ENCODE measurements around the gene MAPKBP1.

MAPKBP1 gene

DNA sequence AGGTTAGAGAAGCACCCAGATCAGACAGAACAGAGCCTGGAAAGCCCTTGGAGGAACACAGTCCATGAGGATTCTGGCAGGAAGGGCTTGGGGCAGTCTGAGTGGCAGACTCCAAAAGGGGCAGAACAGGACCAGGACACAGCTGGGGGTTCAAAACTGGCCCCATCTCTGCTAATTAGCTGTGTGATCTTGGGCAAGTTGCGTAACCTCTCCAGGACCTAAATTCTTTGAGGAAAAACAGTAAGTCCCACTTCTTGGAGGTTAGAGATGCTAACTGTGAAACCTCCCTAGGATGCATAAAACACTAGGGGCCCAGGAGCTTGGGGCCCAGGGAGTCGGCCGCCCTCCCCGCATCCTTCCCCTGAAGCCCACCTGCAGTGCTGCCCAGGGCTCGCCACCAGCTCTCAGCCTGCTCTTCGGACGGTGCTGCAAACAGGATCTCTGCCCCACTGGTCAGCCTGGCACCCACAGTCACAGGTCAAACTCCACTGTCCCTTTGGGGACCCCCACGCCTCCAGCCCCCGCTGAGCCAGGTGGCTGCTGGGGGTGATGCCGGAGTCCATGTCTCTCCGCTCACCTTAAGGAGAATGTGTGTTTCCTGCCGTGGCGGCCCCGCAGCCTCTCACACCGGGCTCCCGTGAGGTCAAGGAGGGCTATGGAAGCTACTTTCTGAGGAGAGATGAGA is 76.3 kb downstream of the MAPKBP1 start:
- DNase-seq: no peak

DNA sequence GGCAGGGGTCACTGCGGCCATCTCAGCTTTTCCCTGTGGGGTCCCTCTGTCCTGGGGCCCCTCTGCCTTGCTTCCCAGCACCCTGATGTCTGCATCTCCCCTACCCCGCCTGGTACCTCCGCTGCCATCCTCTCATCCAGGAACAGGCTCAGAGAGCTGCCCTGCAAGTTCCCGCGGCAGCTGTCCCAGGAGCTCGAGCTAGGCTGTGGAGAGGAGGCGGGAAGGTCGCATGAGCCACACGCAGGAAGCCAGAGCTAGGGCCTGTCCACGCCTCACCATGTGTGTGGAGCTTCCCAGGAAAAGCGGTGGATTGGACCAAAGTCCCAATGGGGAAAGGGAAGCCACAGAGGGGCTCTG is 76.9 kb downstream of the MAPKBP1 start:
- DNase-seq: no peak

DNA sequence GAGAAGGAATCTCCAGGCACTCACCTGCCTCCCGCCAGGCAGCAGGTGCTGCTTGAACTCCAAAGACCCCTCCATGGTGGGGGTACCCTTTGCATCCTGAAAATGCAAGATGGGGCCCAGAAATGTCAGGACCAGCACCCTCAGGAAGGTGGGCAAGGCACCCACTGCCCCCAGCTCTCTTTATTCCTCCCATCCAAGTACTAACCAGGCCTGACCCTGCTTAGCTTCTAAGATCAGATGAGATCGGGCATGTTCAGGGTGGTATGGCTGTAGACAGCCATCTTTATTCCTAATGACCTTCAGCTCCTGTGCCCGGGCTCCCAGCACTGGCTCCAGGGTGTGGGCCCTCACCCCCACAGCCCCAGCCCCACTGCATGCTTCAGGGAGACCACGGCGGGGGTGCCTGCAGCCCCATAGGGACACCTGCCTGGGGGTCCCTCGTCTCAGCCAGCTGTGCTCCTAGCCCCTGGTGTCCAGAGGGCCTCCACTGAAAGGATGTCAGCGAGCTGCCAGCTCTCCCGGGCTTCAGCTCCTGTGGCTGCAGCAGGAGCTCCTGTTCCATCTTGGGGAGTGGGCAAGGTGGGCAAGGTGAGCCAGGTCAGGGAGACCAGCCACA is 77.6 kb downstream of the MAPKBP1 start:
- DNase-seq: no peak

DNA sequence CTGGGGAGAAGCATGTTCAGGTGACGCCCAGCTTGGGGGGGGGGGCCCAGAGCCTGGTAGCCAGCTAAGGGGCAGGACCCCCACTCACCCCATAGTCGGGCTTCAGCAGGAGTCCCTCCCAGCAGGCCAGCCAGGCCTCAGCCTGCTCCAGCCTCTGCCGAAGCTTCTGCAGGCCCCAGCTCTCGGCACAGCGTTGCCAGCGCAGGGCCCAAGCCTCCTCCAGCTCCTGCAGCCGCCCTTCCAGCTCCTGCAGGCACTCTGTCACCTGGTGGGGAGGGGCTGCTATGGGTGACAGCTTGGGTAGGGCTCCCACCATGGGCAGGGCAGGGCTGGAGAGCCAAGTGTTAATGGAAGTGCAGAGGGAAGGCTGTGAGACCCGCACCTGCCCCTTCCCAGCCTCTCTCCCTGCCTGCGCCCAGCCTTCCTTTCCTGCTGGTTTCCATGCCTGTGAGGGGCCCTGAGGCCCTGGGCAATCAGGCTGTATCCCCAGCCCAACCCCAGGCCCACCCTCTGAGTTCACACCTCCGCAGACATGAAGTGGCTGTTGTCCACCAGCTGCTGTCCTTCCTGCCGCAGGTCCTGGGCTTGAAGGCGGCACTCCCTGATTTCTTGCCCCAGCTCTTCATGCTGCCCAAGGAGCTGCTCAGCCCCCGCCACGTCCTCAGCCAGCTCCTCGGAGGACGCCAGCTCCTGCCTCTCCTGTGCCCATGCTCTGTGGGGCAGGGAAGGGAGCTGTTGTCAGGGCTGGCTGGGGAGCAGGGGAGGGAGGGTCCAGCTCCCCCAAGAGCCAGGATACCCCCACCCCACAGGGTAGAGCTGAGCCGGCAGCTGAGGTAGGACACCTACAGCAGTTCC is 78.7 kb downstream of the MAPKBP1 start:
- no peak for DNase-seq

DNA sequence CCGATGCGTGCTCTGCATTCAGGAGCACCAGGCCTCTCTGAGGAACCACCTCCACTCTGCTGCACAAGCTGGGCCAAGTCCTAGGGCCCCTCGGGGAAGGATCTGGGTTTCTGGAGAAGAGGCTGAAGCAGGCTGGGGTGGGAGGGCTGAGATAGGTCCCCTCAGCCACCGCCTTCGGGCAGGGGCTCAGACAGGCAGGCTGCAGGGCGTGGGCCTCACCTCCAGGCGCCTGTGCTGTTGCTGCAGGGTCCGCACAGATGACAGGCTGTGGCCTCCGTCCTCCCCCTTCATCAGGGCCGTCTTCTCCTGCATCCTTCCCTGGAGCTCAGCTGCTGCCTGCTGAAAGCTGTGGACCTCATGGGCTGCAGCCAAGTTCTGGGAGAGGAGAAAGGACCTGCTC is 79.5 kb downstream of the MAPKBP1 start:
- no peak for DNase-seq

DNA sequence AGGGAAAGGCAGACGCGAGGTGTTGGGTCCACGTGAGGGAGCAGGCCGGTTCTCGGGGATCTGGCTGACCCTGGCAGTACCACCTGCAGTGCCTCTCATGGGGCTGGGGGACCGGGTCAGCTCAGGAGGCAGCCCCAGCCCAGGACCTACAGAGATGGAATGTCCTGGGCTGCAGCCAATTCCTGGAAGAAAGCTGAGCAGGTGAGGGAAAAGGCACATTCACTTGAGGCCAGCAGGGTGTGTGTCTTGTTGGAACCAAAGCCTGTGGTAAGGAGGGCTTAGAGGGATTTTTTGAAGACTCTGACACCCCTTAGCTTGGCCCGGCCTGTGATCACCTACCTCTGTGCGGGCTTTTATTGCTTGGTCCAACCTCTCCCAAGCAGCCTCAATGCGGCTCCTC is 80.2 kb downstream of the MAPKBP1 start:
- no peak for DNase-seq

DNA sequence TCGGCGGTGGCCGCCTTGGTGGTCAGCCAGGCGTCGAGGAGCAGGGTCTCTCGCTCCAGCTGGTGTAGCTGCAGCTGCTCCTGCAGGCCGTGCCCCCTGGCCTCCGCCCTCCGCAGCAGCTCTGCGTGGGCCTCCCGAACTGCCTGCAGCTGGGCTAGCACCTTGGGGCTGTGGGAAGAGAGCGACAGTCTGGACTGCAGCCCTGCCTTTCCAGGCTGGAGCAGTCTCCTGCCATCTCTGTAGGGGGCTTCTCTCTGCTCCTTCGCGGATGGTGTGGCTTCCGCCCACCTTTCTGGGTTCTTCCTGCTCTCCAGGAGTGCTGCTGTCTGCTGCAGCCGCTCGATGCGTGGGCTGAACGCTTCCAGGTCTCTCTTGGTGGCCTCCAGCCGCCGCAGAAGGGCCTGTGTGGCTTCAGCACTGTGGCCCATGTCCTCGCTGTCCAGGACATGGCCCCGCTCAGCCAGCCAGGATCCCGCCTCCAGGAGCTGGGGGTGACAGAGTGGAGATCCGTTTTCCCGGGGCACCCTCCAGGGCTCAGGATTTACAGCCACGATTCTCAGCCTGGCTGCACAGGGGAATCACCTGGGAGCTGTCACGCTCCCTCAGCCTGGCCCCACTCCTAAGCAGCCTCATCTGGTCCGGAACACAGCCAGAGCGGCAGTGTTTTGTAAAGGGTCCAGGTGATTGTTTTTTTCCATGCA is 81.1 kb downstream of the MAPKBP1 start:
- no peak for DNase-seq

DNA sequence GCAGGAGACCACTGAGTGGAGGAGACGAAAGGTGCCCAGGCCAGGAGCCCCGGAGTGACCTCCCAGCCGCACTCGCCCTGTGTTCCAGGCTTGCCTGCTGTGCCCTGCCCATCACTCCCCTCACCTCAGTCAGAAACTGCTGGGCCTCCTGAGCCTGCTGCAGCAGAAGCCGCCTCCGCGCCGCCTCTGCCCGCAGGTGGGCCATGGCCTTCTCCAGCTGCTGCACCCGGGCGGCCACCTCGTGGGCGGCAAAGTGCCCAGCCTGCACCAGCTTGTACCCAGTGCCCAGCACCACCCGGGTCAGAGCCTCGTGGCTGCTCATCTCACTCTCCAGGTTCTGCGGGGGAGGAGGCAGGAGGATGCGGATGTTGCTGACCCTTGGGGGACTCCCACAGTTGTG is 82.0 kb downstream of the MAPKBP1 start:
- DNase-seq: no peak

DNA sequence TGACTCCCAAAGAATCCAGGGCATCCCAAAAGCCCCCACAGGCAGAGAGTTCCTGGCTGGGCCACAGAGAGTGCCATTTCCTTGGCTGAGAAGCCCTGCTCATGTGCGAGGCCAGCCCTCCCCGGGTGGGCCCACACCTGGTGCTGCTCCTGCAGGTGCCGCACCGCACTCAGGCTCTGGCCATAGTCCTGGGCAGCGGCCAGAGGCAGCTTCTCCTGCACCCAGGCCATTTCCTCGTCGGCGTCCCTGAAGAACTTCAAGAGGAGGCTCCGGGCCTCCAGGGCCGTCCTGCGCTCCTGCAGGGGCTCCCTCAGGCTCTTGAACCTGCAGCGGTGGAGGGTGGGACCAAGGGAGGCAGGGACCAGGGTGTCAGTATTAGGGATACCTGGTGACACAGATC is 82.4 kb downstream of the MAPKBP1 start:
- DNase-seq: no peak

DNA sequence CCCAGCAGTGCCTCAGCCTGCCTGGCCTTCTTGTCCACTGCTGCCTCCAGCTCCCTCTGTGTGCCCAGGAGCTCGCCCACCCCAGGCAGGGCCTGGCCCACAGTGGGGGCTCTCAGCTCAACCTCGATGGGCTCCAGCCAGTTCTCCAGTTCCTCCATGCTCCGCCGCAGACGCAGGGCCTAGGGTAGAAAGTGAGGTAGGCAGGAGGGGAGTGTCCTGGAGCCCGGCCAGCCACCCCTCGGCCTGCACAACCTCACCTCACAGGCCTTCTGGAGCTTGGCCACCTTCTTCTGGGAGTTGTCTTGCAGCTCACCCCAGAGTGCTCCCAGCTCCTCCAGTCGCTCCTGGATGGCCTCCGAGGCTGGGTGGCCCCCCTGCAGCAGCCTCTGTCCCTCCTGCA is 83.0 kb downstream of the MAPKBP1 start:
- DNase-seq: no peak

DNA sequence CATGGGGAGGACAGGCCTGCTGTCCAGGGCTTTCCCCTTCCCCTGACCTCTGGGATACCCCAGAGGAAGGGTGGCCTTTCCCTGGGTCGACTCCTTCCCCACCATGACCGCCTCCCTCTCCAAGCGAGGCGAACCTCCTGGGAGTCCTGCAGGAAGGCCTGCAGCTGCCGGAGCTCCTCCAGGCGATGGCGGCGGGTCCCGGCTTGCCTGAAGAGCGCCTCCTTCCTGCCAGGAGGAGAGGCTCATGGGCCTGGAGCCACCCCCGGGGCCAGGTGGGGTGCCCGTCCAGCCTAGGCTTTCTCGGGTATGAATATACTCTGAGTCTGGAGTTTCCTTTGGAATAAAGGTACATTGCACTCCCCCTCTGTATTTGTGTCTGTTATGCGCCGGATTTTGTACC is 84.5 kb downstream of the MAPKBP1 start:
- no peak for DNase-seq

DNA sequence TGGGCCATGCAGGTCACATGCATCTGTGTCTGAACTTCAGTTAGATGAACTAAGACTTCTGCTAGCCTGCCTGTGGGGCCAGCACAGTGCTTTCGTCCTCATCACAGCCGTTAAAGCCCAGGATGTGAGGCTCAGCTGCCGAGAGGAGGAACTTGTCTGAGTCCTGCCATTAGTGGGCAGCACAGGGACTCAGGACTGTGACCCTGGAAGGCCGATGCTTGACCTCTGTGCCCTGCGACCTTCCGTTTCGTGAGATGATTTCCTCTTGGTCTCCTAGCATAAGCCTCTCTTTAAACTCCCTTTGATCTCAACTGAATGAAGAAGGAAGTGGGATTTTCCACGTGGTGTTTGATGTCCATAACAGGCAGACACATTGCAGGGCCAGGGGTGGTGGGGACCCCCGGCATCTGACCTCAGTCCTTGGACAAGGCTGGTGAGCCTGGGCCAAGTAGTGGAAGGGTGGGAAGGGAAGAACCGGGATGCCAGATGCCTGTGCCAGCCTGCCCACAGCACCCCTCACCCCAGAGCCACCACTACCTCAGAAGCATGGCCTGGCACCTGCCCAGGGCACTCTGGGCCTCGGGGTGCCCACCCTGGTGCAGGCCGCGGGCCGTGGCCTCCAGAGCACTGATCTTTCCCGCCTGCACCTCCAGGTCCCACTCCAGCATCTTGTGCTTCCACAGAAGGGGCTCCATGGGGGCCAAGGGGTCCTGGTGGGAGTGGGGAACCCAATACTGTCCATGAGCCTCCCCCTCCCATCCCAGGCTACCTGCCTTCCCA is 86.0 kb downstream of the MAPKBP1 start:
- DNase-seq: no peak

DNA sequence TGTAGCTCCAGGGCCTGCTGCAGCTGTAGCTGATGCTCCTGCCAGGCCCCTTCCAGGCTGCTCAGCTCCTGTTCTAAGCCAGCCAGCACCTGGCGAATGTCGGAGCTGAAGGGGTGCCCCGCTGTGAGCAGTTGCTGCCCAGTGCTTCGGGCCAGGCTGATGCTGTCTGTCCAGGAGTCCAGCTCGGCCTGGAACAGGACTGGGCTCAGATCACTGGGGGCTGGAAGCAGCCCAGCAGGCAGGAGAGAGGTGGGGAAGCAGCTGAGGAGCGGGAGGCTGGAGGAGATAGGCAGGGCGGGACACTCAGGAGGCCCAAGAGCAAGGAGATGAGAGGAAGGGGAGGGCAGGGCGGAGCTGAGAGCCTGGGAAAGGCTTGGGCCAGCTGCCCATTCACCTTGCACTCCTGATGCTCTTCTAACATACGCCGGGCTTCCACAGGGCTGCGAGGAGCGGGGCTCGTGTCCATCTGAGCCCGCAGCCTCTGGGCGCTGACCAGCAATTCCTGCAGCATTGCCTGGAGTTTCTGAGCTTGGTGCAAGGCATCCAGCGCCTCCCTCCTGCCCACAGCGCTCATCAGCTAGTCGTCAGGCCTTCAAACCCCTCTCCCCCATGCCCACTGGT is 87.6 kb downstream of the MAPKBP1 start:
- DNase-seq: no peak

DNA sequence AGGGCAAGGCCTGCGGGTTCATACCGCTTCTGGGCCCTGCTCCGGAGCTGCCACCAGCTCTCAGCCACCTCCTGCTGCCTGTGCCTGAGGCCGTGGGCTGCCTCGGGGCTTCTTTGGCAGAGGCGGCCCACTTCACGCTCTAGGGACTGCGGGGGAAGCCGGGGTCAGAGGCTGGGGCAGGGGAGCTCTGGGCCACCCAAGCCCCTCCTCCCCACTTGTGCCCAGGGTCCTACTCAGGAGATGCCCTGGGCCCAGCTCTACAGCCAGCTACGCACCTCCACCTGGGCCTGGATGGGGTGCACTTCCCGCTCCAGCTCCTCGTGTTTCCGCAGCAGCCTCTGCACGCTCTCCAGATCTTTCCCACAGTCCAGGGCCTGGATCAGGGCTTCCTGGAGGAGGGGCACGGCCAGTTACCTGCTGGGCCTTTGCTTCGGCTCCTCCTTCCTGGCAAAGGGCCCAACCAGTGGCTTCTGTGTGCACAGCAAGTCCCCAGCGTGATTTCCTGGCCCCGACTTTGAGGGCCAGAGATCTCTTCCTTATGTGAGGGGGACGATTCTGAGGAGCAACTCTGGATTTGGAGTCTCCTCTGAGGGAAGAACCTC is 88.3 kb downstream of the MAPKBP1 start:
- DNase-seq: no peak

DNA sequence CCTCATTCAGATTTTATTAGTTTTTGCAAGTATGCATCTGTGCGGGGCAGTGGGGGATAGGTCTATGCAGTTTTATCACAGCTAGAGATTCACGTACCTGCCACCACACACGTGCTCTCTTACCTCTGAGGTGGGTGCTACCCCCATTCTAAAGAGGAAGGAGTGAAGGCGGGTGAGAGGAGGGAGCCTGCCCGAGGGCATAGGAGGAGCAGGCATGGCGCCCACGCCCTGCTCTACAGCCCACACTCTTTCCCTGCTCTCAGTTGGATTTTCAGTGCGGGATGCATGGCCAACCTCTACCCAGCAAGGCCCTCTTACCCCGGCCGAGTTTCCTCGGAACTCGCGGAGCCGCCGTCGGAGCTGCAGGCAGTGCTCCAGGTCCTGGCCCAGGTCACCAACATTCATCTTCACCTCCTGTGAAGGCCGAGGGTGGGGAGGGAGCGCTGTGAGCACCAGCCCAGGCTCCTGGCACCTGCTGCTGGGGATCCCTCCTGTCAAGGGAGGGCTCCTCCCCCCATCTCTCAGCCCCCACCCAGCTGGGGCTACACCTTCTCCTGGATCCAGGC is 91.3 kb downstream of the MAPKBP1 start:
- no peak for DNase-seq

DNA sequence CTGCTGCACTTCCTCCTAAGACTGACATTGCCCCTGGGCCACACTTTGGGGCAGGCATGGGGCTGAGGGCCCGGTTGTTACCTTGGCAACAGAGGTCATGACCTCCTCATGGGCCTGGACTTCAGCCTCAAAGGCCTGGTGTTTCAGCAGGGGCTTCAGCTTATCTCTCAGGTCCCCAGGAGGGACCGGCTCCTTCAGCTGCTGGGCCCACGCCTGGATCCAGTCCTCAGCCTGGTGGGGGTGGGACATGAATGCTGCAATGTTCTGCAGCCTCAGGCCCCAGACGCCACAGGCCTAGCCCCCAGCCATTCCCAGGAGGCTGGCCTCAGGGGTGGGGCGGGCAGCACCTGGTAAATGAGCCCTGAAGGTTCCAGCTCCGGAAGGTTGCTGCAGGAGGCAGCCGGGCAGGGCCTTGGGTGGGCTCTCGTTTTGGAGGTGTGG is 92.0 kb downstream of the MAPKBP1 start:
- no peak for DNase-seq

DNA sequence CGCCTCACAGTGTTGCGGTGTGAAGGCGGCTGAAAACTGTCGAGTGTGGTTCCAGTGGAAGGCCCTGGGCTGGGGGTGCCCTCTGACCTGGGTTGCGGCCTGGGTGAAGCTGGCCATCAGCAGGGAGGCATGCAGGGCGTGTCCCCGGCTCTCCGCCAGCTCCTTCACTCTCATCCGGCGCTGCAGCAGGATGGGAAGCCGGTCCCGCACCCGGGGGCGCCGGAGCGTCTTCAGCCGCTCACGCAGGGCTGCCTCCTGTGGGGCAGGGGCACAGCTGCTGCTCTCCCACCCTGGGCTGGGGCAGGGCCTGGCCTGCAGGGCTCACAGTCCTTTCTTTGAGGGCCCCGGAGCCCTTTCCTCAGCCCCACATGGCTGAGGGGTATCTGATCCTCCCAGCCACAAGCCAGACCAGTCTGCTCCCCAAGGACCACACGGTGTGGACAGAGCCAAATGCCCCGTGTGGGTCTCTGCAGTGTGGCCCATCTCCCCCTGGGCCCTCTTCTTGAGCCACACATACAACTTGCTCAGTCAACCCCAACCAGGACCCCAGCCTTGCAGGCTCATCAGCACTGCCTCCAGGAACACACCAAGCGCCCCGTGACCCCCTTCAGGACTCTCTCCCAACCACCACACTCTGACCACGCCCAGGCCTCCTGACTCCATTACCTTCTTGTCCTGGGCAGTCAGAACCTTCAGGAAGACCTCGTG is 92.7 kb downstream of the MAPKBP1 start:
- DNase-seq: no peak

DNA sequence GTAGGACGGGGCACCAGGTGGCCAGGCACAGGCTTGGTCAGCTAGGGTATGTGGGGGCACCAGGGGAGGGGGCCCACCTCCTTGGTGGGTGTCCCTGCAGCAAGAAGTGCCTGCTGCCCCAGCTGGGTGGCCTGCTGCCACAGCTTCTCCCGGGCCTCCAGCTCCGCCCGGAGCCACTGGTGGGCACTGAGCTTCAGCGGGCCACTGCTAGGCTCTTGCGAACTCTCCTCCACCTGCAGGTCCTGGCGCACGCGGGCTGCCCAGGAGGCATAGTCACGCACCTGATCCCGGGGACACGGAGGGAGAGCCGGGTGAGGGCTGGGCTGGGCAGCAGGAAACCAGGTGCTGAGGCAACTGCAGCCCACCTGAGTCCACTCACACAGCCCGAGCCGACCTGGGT is 94.0 kb downstream of the MAPKBP1 start:
- no peak for DNase-seq

DNA sequence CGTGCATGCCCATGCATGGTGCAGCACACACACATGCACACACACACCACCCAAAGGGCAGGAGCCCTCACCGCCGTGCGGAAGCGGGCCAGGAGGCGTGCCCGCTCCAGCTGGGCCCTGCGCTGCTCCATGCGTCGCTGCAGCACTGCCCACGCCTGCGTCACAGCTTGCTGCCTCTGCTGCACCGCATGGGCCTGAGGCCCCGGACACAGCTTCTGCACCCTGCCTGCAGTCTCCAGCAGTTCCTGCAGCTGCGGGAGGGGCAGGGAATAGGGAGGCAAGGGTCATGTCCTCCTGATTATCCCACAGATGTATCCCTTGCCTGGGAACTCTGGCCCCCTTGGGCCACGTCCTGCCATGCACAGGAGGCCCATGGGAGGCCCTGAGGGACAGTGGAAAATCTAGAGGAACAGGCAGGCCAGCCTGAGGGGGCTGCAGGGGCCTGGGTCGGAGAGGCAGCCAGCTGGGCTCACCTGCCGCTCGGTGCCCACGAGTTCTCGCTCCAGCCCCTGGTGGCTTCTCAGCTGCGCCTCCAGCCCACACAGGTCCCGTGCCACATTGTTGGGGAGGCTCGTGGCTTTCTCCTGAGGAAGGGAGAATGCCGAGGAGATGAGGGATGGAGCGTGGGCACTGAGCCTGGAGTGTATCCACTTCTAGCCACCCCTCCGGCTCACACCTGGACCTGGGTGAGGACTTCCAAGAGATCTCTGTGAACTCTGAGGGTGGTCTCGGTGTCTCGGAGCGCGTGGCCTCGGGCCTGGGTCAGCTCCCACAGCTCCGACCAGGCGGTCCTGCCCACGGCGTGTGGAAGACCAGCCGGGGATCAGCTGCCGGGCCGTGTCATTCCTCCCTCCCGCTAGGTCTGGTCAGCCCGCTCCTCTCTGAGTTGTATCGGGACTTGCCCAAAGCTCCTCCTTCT is 95.7 kb downstream of the MAPKBP1 start:
- DNase-seq: no peak

DNA sequence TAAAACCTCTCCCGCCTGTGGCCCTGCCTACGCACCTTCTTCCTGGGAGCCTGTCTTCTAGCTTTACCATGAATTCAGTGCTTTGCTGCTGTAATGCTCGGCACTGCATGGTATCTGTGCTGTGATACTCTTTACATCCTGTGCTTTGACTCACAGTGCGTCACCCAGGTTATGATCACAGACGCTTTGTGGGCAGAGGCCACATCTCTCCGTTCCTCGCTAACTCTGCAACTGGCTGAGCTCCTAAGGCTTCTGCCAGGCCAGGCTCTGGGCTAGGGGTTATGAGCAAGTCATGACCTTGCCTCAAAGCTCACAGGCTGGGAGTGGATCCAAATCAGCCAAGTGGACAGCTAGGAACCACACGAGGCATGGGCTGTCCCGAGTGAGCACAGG is 96.4 kb downstream of the MAPKBP1 start:
- DNase-seq: peak; percentile 37
